Measurements from ENCODE around the gene ATE1. TPM values are rescaled to one million over a fixed set of nuclear protein-coding genes. Genes with fewer than 3 reads are reported as not detected.

The ATE1 gene
- total and polyA plus RNA-seq, 2 of the 4 experiments (the other 2 are of a cell fraction) = 6.4 to 27.8 TPM

DNA sequence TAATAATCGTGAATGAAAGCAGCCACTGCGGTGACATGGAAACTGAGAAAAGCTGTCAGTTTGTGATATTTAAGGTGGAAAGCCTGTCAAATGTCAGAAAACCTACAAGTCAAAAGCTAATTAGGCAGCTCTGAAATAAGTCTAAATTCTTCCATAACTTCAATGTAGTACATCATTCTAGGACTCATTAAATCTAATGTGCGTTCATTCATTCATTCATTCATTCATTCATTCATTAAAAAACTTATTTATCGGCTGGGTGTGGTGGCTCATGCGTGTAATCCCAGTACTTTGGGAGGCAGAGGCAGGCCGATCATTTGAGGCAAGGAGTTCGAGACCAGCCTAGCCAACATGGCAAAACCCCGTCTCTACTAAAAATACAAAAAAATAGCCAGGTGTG is 79.7 kb downstream of the ATE1 start:
- no peak for TF ChIP-seq NFE2L2 (IDR thresholded peaks at IDR 0.05; ENCODE audit: low read depth, low read length)
- TF ChIP-seq RFX5 (IDR thresholded peaks at IDR 0.05; ENCODE audit: low read depth, low read length) = no peak
- no peak for TF ChIP-seq MXI1 (IDR thresholded peaks at IDR 0.05; ENCODE audit: borderline replicate concordance, low read depth, low read length)
- TF ChIP-seq CEBPB (IDR thresholded peaks at IDR 0.05; ENCODE audit: low read depth, low read length) = no peak
- TF ChIP-seq, protein P1, sequence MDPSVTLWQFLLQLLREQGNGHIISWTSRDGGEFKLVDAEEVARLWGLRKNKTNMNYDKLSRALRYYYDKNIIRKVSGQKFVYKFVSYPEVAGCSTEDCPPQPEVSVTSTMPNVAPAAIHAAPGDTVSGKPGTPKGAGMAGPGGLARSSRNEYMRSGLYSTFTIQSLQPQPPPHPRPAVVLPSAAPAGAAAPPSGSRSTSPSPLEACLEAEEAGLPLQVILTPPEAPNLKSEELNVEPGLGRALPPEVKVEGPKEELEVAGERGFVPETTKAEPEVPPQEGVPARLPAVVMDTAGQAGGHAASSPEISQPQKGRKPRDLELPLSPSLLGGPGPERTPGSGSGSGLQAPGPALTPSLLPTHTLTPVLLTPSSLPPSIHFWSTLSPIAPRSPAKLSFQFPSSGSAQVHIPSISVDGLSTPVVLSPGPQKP (IDR thresholded peaks at IDR 0.05; ENCODE audit: borderline replicate concordance, low read depth, low read length) = no peak
- no peak for TF ChIP-seq BHLHE40 (IDR thresholded peaks at IDR 0.05; ENCODE audit: low read depth, low read length)
- Histone ChIP-seq H2BK15ac (ENCODE audit: low read depth, low read length) (no peak overlapping the region), H3K36me3 (ENCODE audit: control insufficient read depth, insufficient read depth, low read length) (peaks cover 8% of the 10 kb centered on the region; the same call in 1 of the 2 replicates), H3K56ac (ENCODE audit: extremely low read depth, insufficient read depth, low read length) (no peak overlapping the region), H3K18ac (ENCODE audit: low read depth, low read length) (no peak overlapping the region), H3K4ac (ENCODE audit: low read depth, low read length) (no peak overlapping the region), H3K4me1 (ENCODE audit: control insufficient read depth, insufficient read depth, low read length) (no peaks in the 10 kb centered on the region), H2BK20ac (ENCODE audit: low read depth, low read length) (no peak overlapping the region), H2BK120ac (ENCODE audit: low read depth, low read length) (no peak overlapping the region), H3K9me1 (ENCODE audit: insufficient read depth, low read length) (no peaks in the 10 kb centered on the region), H4K5ac (ENCODE audit: low read depth, low read length) (no peak overlapping the region), H3K27ac (ENCODE audit: insufficient read depth, low read length) (no peak overlapping the region), H3K4me2 (ENCODE audit: low read depth, low read length) (no peak overlapping the region), H2AK9ac (replicated peaks; ENCODE audit: low read depth, low read length, poor library complexity) (no peak overlapping the region), H3K27me3 (ENCODE audit: control insufficient read depth, insufficient read depth, low read length) (no peaks in the 10 kb centered on the region), H3K9me3 (ENCODE audit: control insufficient read depth, insufficient read depth, low read length) (no peaks in the 10 kb centered on the region), H2AK5ac (ENCODE audit: low read depth, low read length) (no peak overlapping the region), H3K4me3 (ENCODE audit: insufficient read depth, low read depth, low read length) (no peak overlapping the region), H3K79me1 (ENCODE audit: low read depth in 1 of 2, low read length in 2 of 2) (no peaks in the 10 kb centered on the region), H4K91ac (ENCODE audit: insufficient read depth, low read depth, low read length) (no peak overlapping the region), H3K23ac (ENCODE audit: low read depth, low read length) (no peak overlapping the region), H2AFZ (replicated peaks; ENCODE audit: low read length, poor library complexity) (no peak overlapping the region), H3K14ac (replicated peaks; ENCODE audit: low read depth, low read length) (no peak overlapping the region), H4K8ac (ENCODE audit: low read depth in 2 of 2, low read length in 2 of 2) (no peak overlapping the region), H3K9ac (ENCODE audit: low read depth, low read length) (no peak overlapping the region), H4K20me1 (ENCODE audit: insufficient read depth, low read length) (no peaks in the 10 kb centered on the region), H2BK5ac (ENCODE audit: low read depth, low read length, poor library complexity, severe bottlenecking) (no peak overlapping the region)
- no CpG with 5 or more reads among the region's 8 CpGs for WGBS, 2 experiments (ENCODE audit: extremely low coverage in 2 of 2, insufficient read length in 1 of 2)
- in situ Hi-C loops (cut with MboI; ENCODE audit: low sequenced_read_pairs) = no loop called here
- ChIA-PET POLR2A (ENCODE audit: unreplicated experiment) (no interaction called here), CTCF (no interaction called here)
- no peak for ATAC-seq (ENCODE audit: low read depth)
- dilution Hi-C loops (cut with HindIII; ENCODE audit: low sequenced_read_pairs, unreplicated experiment) = no loop called here
- intact Hi-C loops (cut with micrococcal nuclease) = no loop called here
- no TSS peak for BruUV-seq (replicated peaks)
- DNase-seq = no peak
